HG03354 (cell line): ENCODE results near the gene LIPA.
"Not testable (repeated sequence)": the region's sequence is repeated elsewhere in the genome, so short reads cannot be mapped to it uniquely, and the experiment has no call there.

Source experiments
- ATAC-seq: cut with Tn5 transposase; IDR thresholded peaks from one replicate; pipeline ENCODE4 v1.9.1; 2021; ENCODE audit warnings: mild to moderate bottlenecking; ENCODE audit not compliant: unreplicated experiment, poor library complexity, severe bottlenecking

The LIPA gene

GRCh38 chr10:89251409-89252224, at the start of gene LIPA:
Gene LIPA (minus strand): TSS chr10:89251775. CDS start chr10:89247648, 4,127 bp downstream.
- peak; percentile 98 for ATAC-seq

- ATAC-seq = peak; percentile 35
These were observed 49.7 kb upstream of the LIPA start for GRCh38 chr10:89301232-89301631.

- ATAC-seq = no peak
These were observed 47.5 kb upstream of the LIPA start for GRCh38 chr10:89299031-89299430.

GRCh38 chr10:89297791-89298190, 46.2 kb upstream of the LIPA start:
- ATAC-seq = no peak

- no peak for ATAC-seq
These were observed 45.8 kb upstream of the LIPA start for GRCh38 chr10:89297356-89297755.

GRCh38 chr10:89296220-89296648, 44.7 kb upstream of the LIPA start:
- peak; percentile 49 for ATAC-seq

- ATAC-seq = peak; percentile 53
These were observed 44.0 kb upstream of the LIPA start for GRCh38 chr10:89295597-89295996.

- ATAC-seq = no peak
These were observed 43.2 kb upstream of the LIPA start for GRCh38 chr10:89294721-89295239.

GRCh38 chr10:89285303-89285702, 33.7 kb upstream of the LIPA start:
- not testable (repeated sequence) for ATAC-seq

- ATAC-seq = not testable (repeated sequence)
These were observed 33.1 kb upstream of the LIPA start for GRCh38 chr10:89284711-89285110.

- no peak for ATAC-seq
These were observed 32.4 kb upstream of the LIPA start for GRCh38 chr10:89283936-89284475.

GRCh38 chr10:89283025-89283935, 31.7 kb upstream of the LIPA start:
- no peak for ATAC-seq

- no peak for ATAC-seq
These were observed 30.2 kb upstream of the LIPA start for GRCh38 chr10:89281606-89282395.

GRCh38 chr10:89280508-89280907, 28.9 kb upstream of the LIPA start:
- no peak for ATAC-seq

GRCh38 chr10:89279421-89279869, 27.9 kb upstream of the LIPA start:
- ATAC-seq = no peak

GRCh38 chr10:89278900-89279392, 27.4 kb upstream of the LIPA start:
- no peak for ATAC-seq

GRCh38 chr10:89278034-89278535, 26.5 kb upstream of the LIPA start:
- ATAC-seq = no peak

- ATAC-seq = no peak
These were observed 23.8 kb upstream of the LIPA start for GRCh38 chr10:89275383-89275782.

GRCh38 chr10:89274928-89275327, 23.4 kb upstream of the LIPA start:
- no peak for ATAC-seq
